ENCODE measurements around the gene ETV3L.

The ETV3L gene

GRCh38 chr1:157131281-157131680 is 31.7 kb upstream of the ETV3L start:
- DNase-seq, result no peak

- DNase-seq, result no peak
Observed at GRCh38 chr1:157124855-157125254, 25.2 kb upstream of the ETV3L start.

- DNase-seq, result no peak
Observed at GRCh38 chr1:157119448-157119847, 19.8 kb upstream of the ETV3L start.

GRCh38 chr1:157119008-157119407 is 19.4 kb upstream of the ETV3L start:
- no peak for DNase-seq

- DNase-seq, result no peak
Observed at GRCh38 chr1:157117527-157118057, 18.0 kb upstream of the ETV3L start.

GRCh38 chr1:157116737-157117103 is 17.1 kb upstream of the ETV3L start:
- no peak for DNase-seq

- DNase-seq, result no peak
Observed at GRCh38 chr1:157115851-157116736, 16.5 kb upstream of the ETV3L start.

- no peak for DNase-seq
Observed at GRCh38 chr1:157115429-157115838, 15.8 kb upstream of the ETV3L start.

GRCh38 chr1:157114183-157115121 is 14.8 kb upstream of the ETV3L start:
- DNase-seq, result no peak

- no peak for DNase-seq
Observed at GRCh38 chr1:157113631-157114030, 14.0 kb upstream of the ETV3L start.

- DNase-seq, result peak; percentile 78
Observed at GRCh38 chr1:157113106-157113505, 13.5 kb upstream of the ETV3L start.

GRCh38 chr1:157112186-157112867 is 12.7 kb upstream of the ETV3L start:
- no peak for DNase-seq

GRCh38 chr1:157111396-157112165 is 12.0 kb upstream of the ETV3L start:
- DNase-seq, result no peak

GRCh38 chr1:157110686-157111085 is 11.1 kb upstream of the ETV3L start:
- DNase-seq, result no peak

GRCh38 chr1:157110003-157110402 is 10.4 kb upstream of the ETV3L start:
- peak; percentile 89 for DNase-seq

GRCh38 chr1:157108448-157108847 is 8.8 kb upstream of the ETV3L start:
- no peak for DNase-seq

GRCh38 chr1:157107702-157108101 is 8.1 kb upstream of the ETV3L start:
- no peak for DNase-seq

- DNase-seq, result no peak
Observed at GRCh38 chr1:157106813-157107189, 7.2 kb upstream of the ETV3L start.

GRCh38 chr1:157105988-157106812 is 6.6 kb upstream of the ETV3L start:
- peak; percentile 98 for DNase-seq

GRCh38 chr1:157105298-157105987 is 5.8 kb upstream of the ETV3L start:
- no peak for DNase-seq
